Skeletal muscle satellite cell (primary cell): Measurements from ENCODE around the gene EPHA6.

ENCODE experiments used
- H3K27me3 ChIP-seq: 2 replicates; pipeline ENCODE4 v1.7.0; 2013; ENCODE audit warnings: low read length; ENCODE audit not compliant: control insufficient read depth, insufficient read depth
- H3K36me3 ChIP-seq: 2 replicates; pipeline ENCODE4 v1.7.0; 2013; ENCODE audit warnings: mild to moderate bottlenecking, control low read depth, low read length; ENCODE audit not compliant: insufficient read depth
- H3K4me1 ChIP-seq: 2 replicates; pipeline ENCODE4 v1.7.0; 2013; ENCODE audit warnings: low read length; ENCODE audit not compliant: control insufficient read depth, insufficient read depth
- H3K4me2 ChIP-seq: 2 replicates; pipeline ENCODE4 v1.7.0; 2013; ENCODE audit warnings: mild to moderate bottlenecking, low read length
- H3K4me3 ChIP-seq: 2 replicates; pipeline ENCODE4 v1.7.0; 2013; ENCODE audit warnings: low read length
- H3K9ac ChIP-seq: 2 replicates; pipeline ENCODE4 v1.7.0; 2013; ENCODE audit warnings: mild to moderate bottlenecking, low read depth, low read length, moderate library complexity
- H3K9me3 ChIP-seq: replicated peaks from 2 replicates; pipeline ENCODE4 v1.7.0; 2013; ENCODE audit warnings: mild to moderate bottlenecking, control low read depth, low read length

The EPHA6 gene

DNA sequence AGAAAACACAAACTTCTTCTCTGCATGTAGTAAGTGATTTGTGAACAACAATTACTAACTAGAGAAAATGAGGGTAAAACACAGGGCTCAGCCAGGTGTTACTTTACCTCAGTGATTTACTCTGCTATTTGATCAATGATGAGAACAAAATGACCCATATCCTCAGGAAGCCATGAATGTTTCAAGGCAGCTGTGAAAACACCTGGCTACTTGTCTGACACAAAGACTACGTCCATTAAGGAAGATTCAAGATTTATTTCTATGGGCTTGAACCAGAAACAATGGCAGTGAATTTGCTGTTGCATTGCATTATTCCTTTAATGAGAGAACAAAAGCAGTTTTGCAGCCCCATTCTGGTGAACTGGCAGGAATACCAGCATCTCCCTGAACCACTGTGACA, 575.5 kb downstream of the EPHA6 start:
- H3K9ac ChIP-seq: no peak overlapping the region
- no peaks in the 10 kb centered on the region for H3K27me3 ChIP-seq
- H3K4me2 ChIP-seq: no peak overlapping the region
- H3K4me3 ChIP-seq: no peak overlapping the region
- no peaks in the 10 kb centered on the region for H3K36me3 ChIP-seq
- H3K9me3 ChIP-seq: no peaks in the 10 kb centered on the region
- H3K4me1 ChIP-seq: no peaks in the 10 kb centered on the region

DNA sequence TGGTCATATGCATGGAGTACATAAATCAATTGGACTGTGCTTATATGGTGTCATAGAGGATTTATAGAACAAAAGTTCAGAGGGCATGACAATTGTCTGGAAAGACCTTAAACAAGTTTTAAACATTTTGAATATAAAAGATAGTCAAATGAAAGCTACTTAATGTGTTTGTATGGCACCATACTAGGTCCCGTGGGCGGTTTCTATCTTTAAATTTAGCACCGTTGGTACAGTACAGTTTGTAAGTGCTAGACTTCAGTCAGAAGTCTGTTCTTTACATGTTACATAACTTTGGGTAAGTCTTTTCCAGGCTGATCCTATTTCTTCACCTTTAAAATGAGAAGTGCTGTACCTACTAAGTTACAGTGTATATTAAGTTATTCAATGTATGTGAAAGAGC, 576.8 kb downstream of the EPHA6 start:
- Histone ChIP-seq H3K4me2 (no peak overlapping the region), H3K9me3 (no peaks in the 10 kb centered on the region), H3K9ac (no peak overlapping the region), H3K4me3 (no peak overlapping the region), H3K36me3 (no peaks in the 10 kb centered on the region), H3K27me3 (no peaks in the 10 kb centered on the region), H3K4me1 (no peaks in the 10 kb centered on the region)

DNA sequence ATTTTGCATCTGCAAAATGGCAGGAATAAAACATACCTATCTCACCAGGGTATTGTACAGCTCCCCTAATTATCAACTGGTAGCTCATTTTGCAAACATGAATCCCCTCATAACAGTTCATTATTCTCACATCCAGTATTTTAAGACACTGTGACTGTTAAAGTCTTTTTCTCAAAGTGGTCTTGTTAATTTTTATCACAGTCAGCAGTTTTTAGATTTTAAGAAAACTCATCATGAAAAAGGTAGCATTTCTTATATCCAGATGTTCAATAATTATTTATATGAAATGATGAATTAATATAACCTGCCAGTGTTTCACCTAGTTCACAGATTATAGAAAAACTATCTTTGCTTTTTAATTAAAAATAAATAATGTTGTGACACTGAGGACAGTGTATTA, 595.2 kb downstream of the EPHA6 start:
- Histone ChIP-seq H3K27me3 (no peaks in the 10 kb centered on the region), H3K4me1 (no peaks in the 10 kb centered on the region), H3K36me3 (no peaks in the 10 kb centered on the region), H3K4me2 (no peak overlapping the region), H3K9me3 (no peaks in the 10 kb centered on the region), H3K9ac (no peak overlapping the region), H3K4me3 (no peak overlapping the region)

DNA sequence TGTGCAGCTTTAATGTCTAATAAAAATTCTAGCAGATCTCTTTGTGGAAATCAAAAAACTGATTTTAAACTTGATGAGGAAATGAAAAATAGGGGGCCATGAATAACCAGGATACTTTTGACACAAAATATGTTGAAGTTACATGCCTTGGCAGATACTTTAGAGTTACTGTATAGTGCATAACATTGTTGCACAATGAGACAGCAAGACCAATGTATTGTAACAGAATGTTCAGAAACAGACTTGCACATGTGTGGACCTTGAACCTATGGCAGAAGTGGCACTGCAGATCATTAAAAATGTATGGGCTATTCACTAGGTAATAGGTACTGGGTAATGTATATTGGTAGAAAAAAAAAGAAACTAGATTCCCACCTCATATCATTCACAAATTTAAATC, 607.2 kb downstream of the EPHA6 start:
- no peaks in the 10 kb centered on the region for H3K36me3 ChIP-seq
- no peak overlapping the region for H3K4me2 ChIP-seq
- no peak overlapping the region for H3K9ac ChIP-seq
- no peaks in the 10 kb centered on the region for H3K9me3 ChIP-seq
- no peak overlapping the region for H3K4me3 ChIP-seq
- H3K27me3 ChIP-seq: no peaks in the 10 kb centered on the region
- H3K4me1 ChIP-seq: no peaks in the 10 kb centered on the region

DNA sequence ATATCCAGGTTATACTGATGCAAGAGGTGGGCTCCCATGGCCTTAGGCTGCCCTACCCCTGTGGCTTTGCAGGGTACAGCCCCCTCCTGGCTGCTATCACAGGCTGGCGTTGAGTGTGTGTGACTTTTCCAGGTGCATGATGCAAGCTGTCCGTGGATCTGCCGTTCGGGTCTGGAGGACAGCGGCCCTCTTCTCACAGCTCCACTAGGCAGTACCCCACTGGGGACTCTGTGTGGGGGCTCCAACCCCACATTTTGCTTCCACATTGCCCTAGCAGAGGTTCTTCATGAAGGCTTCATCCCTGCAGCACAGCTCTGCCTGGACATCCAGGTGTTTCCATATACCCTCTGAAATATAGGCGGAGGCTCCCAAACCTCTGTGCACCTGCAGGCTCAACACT, 610.6 kb downstream of the EPHA6 start:
- Histone ChIP-seq H3K9me3 (no peaks in the 10 kb centered on the region), H3K36me3 (no peaks in the 10 kb centered on the region), H3K9ac (no peak overlapping the region), H3K27me3 (no peaks in the 10 kb centered on the region), H3K4me2 (no peak overlapping the region), H3K4me3 (no peak overlapping the region), H3K4me1 (no peaks in the 10 kb centered on the region)

DNA sequence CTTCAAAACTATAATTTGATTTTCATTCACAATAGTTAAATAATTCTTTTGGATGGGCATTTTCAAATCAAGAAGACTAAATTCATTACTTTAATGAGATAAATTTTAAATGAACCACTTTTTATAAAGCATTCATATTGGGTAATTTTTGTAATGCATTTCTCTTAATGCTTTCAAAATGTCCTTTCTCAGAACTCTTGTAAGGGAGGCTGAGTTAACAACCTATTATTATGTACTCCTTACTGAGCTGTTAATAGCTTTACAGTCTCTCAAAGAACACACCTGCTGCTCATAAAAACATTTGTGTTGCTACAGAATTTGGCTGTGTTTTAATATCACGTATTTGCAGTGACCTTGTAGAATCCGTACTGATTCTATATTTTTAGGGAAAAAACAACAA, 616.2 kb downstream of the EPHA6 start:
- Histone ChIP-seq H3K9ac (no peak overlapping the region), H3K36me3 (no peaks in the 10 kb centered on the region), H3K9me3 (no peaks in the 10 kb centered on the region), H3K27me3 (no peaks in the 10 kb centered on the region), H3K4me1 (no peaks in the 10 kb centered on the region), H3K4me3 (no peak overlapping the region), H3K4me2 (no peak overlapping the region)

DNA sequence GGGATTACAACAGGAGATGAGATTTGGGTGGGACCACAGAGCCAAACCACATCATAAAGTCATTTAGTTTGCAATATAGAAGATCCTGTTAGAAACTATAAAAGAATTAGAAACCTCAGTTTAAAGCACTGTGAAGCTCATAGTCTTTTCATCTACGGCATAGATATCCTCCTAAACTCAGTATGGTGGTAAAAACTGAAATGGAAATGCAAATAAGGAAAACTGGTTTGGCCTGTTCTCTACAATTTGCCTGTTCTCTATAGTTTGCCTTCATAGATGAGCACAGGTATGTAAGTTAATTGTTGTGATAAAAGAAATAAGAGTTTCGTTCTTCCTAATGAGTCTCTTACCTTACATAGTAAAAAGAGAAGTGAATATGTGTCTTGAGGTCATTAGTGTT, 618.5 kb downstream of the EPHA6 start:
- H3K4me3 ChIP-seq: no peak overlapping the region
- no peak overlapping the region for H3K4me2 ChIP-seq
- H3K27me3 ChIP-seq: no peaks in the 10 kb centered on the region
- no peaks in the 10 kb centered on the region for H3K4me1 ChIP-seq
- H3K9me3 ChIP-seq: no peaks in the 10 kb centered on the region
- H3K36me3 ChIP-seq: no peaks in the 10 kb centered on the region
- H3K9ac ChIP-seq: no peak overlapping the region

DNA sequence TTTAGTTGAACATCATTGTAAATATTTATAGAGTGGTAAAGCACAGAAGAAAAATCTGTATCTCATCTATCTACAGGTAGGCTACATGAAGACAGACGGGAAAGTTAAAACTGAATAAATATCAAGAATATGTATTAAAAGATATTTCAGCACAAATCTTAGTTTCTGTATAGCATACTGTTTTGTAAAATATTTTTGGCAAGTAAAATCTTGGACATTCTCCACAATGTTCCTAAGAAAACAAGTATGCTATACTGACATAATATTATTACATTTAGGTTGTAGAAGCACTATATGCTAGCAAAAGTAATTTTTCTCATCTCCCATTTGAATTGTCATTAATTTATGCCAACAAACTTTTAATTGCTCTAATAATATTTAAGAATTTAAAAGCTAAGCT, 623.7 kb downstream of the EPHA6 start:
- H3K9me3 ChIP-seq: no peaks in the 10 kb centered on the region
- H3K36me3 ChIP-seq: no peaks in the 10 kb centered on the region
- no peak overlapping the region for H3K9ac ChIP-seq
- H3K4me3 ChIP-seq: no peak overlapping the region
- H3K4me2 ChIP-seq: no peak overlapping the region
- no peaks in the 10 kb centered on the region for H3K27me3 ChIP-seq
- no peaks in the 10 kb centered on the region for H3K4me1 ChIP-seq

DNA sequence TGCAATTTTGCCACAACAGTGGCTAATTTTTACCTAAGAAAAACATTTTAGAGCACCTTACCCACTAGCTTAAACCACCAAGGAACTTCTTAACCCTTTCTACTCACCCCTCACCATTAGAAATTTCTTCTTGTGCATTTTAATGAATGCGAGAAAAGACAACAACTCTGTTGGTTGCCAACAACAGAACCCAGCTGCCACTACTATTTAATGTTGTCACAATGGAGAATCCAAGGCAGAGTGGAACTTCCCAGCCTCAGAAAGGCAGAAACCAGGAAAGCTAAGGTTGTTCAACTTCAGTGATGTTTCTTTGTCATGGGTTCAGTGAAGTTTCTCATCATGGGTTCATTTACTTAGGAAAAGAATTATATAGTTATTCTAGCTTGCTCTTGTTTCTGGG, 625.0 kb downstream of the EPHA6 start:
- Histone ChIP-seq H3K4me3 (no peak overlapping the region), H3K36me3 (no peaks in the 10 kb centered on the region), H3K27me3 (no peaks in the 10 kb centered on the region), H3K4me2 (no peak overlapping the region), H3K9me3 (no peaks in the 10 kb centered on the region), H3K9ac (no peak overlapping the region), H3K4me1 (no peaks in the 10 kb centered on the region)

DNA sequence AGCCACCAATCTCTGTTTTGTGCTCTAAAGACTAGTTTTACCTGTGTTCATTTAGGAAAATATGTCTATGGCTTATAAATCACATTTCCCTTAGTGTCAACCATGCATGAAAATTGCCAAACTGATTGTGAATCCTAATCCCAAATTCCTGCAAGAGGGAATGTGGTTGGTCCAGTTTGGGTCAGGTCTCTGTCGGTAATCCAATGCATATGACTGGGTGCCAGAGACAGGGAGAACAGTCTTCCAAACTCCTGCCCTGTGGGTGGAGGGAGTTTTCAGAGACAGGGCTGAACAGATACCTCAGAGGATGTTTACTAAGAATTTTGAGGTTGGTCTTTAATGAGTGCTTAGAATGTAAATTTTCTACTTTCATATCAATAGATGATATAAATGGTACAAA, 649.6 kb downstream of the EPHA6 start:
- H3K4me2 ChIP-seq: no peak overlapping the region
- no peaks in the 10 kb centered on the region for H3K27me3 ChIP-seq
- H3K9ac ChIP-seq: no peak overlapping the region
- no peaks in the 10 kb centered on the region for H3K4me1 ChIP-seq
- no peaks in the 10 kb centered on the region for H3K36me3 ChIP-seq
- no peaks in the 10 kb centered on the region for H3K9me3 ChIP-seq
- no peak overlapping the region for H3K4me3 ChIP-seq

DNA sequence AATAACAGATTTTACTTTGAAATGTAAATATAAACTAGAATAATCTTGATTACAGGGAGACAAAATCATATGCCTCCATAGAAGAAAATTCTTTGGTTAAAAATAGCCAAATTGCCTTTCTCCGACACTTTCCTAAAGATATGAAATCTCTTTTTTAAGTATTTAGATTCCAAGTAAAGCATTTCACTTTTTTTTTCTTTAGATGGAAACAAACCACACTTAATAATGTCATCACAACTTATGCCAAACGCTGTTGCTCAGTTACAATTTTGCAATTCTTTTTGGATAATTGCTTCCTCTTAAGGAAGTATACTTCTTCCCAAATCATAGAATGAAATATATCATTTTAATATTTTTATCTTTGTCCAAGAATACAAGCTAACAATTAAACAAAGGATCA, 656.1 kb downstream of the EPHA6 start:
- H3K4me2 ChIP-seq: no peak overlapping the region
- H3K27me3 ChIP-seq: no peaks in the 10 kb centered on the region
- H3K36me3 ChIP-seq: no peaks in the 10 kb centered on the region
- no peaks in the 10 kb centered on the region for H3K9me3 ChIP-seq
- no peak overlapping the region for H3K4me3 ChIP-seq
- H3K9ac ChIP-seq: no peak overlapping the region
- no peaks in the 10 kb centered on the region for H3K4me1 ChIP-seq

DNA sequence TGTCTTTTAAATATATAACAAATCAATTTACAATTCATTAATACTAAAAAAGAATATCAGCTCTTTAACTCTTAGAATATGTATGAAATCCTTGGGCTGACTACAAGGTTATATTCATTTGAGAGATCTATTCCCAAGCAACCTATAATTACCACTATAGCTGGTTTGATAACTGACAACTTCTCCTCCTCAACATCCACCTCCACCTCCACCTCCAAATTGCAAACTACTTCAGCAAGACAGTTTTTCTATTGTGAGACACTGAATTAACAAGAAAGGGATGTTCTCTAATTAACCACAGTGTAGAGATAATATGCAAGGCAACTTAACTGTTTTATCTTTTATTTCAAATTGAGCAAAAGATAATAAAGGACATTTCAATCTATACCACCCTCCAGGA, 665.3 kb downstream of the EPHA6 start:
- no peaks in the 10 kb centered on the region for H3K27me3 ChIP-seq
- H3K9ac ChIP-seq: no peak overlapping the region
- no peak overlapping the region for H3K4me3 ChIP-seq
- no peaks in the 10 kb centered on the region for H3K36me3 ChIP-seq
- no peaks in the 10 kb centered on the region for H3K4me1 ChIP-seq
- no peak overlapping the region for H3K4me2 ChIP-seq
- H3K9me3 ChIP-seq: no peaks in the 10 kb centered on the region
